ENCODE measurements around the gene MEAF6.

DNA sequence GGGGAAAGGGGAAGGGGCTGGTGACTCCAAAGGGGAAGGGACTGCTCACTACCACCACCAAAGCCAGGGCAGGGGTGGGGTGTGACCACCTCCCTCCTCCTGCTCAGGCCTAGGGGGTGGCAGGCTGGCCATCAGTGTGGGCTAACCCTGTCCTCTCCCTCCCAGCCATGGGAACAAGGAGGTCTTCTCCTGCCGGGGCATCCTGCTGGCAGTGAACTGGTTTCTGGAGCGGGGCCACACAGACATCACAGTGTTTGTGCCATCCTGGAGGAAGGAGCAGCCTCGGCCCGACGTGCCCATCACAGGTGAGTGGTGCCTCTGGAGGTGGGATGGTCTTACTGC, 34.5 kb downstream of the MEAF6 start:
- TF ChIP-seq EZH2phosphoT487 (conservative IDR thresholded peaks at IDR 0.05; ENCODE audit: low read length) = no peak
- TF ChIP-seq, protein P1, sequence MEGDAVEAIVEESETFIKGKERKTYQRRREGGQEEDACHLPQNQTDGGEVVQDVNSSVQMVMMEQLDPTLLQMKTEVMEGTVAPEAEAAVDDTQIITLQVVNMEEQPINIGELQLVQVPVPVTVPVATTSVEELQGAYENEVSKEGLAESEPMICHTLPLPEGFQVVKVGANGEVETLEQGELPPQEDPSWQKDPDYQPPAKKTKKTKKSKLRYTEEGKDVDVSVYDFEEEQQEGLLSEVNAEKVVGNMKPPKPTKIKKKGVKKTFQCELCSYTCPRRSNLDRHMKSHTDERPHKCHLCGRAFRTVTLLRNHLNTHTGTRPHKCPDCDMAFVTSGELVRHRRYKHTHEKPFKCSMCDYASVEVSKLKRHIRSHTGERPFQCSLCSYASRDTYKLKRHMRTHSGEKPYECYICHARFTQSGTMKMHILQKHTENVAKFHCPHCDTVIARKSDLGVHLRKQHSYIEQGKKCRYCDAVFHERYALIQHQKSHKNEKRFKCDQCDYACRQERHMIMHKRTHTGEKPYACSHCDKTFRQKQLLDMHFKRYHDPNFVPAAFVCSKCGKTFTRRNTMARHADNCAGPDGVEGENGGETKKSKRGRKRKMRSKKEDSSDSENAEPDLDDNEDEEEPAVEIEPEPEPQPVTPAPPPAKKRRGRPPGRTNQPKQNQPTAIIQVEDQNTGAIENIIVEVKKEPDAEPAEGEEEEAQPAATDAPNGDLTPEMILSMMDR (IDR thresholded peaks at IDR 0.05; ENCODE audit: insufficient read depth, low read length, poor library complexity, severe bottlenecking) = no peak
